GM08714 (cell line): ENCODE measurements around the gene ZNF555.

Source experiments
- H3K4me3 ChIP-seq: fragments of 200-500 bp; sonication (Bioruptor generic); 2 replicates; pipeline ENCODE4 v1.5.1; 2014; ENCODE audit warnings: mild to moderate bottlenecking, low read length, inconsistent platforms
- ZNF274 ChIP-seq: IDR thresholded peaks from 2 replicates; pipeline ENCODE4 v1.6.1; 2012; ENCODE audit warnings: mild to moderate bottlenecking, low read depth, low read length

Gene ZNF555

DNA sequence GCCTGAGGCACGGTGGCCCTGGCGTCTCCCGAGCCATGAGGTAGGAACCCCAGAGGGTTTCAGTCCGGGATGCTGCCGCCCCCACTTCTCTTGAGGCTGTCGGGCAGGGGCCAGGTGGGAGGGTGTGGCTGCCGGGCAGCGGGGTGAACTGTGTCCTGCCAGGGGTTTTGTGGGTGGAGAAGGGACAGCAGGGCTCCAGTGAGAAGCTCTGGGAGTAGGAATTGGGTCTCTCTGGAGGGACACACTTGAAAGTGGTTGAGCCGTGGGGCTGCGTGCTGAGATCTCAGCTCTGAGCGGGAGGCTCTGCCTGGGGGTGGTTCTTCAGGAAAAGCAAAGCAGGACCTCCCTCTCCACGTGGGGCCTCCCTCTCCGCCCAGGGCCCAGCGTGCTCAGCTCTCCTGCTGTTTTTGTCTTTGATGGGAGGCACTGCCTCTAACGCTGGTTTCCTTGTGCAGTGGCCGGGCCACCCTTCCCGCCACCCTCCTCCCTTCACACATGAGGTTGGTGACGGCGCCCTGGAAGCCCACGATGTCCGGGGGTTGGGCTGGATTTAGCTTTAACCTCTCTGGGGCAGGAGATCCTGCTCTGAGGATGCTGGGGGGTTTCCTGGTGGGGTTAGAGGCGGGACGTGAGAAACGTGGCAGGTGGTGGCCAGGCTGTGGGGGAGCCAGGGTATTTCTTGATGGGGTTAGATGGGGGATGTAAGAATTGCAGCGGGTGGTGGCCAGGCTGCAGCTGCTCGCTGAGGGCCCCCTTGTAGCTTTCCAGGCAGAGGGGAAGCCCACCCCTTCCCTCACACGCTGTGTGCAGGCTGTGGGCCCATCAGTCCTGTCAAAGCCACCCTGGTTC, 36.9 kb upstream of the ZNF555 start:
- TF ChIP-seq ZNF274 = no peak

DNA sequence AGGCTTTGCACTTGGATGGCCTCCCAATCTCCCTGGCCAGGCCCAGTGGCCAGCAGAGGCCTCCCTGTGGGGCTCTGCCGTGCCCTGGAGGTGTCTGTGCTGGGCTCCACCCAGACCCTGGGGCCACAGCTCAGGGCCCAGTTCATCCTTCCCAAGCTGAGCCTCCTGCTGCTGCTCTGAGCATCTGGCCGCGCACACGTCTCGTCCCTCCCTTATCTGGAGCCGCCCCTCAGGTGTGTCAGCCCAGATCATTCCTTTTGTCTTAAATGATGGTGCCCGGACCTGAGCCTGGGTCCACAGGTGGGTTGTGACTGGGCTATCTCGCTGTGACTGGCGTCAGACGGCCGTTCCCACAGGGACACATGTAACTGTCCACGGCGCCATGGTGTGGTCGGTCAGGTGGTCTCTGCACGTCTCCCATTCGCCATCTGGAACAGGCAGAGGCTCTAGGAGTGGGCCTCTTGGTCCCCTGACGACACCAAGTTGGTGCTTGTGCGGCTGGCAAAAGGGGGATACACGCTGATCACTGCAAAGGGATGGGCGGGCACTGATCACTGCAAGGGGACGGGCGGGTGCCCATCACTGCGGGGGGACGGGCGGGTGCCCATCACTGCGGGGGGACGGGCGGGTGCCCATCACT, 35.9 kb upstream of the ZNF555 start:
- H3K4me3 ChIP-seq = no peak overlapping the region
- TF ChIP-seq ZNF274 = no peak

More for the DNA sequence above, 36.9 kb upstream of the ZNF555 start:
- H3K4me3 ChIP-seq = no peak overlapping the region

DNA sequence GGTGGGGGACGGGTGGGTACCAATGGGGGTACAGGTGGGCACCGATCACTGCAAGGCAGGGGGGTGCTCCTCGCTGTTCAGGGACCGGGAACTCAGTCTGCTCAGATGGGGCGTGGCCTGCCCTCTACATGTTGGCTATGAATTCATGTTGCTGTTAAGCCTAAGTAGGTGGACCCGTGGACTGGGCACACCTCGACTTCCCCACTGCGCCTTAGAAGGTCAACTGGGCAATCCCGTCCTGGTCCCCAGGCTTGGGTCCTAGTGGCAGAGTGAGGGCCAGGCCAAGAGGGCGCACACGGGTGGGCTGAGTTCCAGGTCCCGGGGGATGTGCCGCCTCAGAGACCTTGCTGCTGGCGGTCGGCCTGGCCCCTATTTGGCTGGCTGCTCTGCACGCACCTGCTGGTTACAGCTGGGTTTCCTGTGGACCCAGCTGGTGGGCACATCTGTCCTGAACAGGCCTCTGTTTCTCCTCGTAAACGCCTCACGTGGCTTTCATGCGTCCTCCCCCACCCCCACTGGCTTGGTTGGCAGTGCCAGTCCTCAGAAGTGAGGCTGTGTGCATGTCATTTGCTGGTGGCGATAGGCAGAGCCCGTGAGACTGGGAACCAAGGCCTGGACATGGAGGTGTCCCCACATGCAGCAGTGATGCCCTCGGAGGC, 35.2 kb upstream of the ZNF555 start:
- no peak for TF ChIP-seq ZNF274
- H3K4me3 ChIP-seq = no peak overlapping the region

DNA sequence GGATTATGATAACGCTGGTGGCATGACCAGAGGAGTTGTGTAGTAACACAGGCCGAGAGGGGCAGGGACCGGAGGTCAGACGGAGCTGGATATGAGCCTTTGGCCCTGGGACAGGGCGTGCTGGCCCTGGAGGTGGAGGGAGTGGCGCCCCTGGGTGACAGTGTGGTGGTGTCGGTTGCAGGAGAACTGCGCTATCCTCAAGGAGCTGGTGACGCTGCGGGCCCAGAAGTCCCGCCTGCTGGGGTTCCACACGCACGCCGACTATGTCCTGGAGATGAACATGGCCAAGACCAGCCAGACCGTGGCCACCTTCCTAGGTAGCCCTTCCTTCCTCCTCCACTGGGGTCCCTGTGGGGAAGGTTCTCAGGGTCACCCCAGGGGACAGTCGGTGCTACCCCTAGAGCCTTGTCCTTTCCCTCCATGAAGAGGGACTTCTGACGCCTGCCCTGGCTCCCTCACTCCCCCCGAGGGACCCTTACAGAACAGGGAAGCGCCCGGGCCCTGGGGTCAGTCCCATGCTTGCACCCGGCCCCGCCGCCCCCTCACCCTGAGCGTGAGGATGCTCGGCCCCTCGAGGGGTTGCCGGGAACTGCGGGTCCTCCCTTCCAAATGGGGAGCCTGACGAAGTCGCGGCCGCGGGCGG, 34.4 kb upstream of the ZNF555 start:
- TF ChIP-seq ZNF274 = no peak
- no peak overlapping the region for H3K4me3 ChIP-seq

DNA sequence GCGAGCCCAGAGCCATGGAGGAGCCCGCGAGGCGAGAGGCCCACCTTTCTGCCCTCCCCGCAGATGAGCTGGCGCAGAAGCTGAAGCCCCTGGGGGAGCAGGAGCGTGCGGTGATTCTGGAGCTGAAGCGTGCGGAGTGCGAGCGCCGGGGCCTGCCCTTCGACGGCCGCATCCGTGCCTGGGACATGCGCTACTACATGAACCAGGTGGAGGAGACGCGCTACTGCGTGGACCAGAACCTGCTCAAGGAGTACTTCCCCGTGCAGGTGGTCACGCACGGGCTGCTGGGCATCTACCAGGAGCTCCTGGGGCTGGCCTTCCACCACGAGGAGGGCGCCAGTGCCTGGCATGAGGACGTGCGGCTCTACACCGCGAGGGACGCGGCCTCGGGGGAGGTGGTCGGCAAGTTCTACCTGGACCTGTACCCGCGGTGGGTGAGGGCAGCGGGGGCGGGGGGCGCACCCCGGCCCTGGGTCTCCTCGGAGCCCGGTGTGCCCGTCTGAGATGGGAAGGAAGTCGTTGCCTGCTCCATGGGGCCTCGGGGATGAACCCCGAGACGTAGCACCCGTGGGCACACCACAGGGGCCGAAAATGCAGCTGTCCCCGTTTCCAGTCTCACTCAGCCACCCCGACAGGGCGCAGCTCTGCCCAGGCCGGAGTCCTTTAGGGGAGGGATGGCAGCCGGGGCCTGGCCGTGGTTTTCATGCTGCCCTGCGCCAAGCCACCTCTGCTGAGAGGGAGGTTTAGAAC, 33.7 kb upstream of the ZNF555 start:
- H3K4me3 ChIP-seq = no peak overlapping the region
- TF ChIP-seq ZNF274 = no peak

DNA sequence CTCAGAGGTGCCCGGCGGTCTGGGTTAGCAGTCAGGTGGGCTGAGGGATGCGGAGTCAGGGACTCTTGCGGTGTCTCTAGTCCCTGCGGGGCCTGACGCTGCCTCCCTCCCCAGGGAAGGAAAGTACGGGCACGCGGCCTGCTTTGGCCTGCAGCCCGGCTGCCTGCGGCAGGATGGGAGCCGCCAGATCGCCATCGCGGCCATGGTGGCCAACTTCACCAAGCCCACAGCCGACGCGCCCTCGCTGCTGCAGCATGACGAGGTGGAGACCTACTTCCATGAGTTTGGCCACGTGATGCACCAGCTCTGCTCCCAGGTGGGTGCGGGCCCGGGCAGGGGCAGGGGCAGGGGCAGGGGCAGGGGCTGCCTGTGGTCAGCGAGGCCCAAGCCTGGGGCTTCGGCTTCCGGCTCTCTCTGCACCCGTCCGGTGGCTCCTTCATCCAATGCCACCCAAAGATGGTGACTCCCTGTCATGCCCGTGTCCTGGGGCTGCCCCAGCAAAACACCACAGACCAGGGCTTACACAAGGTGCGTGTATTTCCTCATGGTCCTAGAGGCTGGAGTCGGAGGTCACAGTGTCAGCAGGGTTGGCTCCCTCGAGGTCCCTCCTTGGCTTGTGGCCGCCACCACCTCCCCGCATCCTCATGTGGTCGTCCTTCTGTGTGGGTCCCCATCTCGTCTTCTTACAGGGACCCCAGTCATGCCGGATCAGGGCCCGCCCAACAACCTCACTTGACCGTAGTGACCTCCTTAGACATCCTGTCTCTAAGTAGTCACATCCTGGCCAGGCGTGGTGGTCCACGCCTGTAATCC, 32.9 kb upstream of the ZNF555 start:
- no peak for TF ChIP-seq ZNF274
- H3K4me3 ChIP-seq = no peak overlapping the region

DNA sequence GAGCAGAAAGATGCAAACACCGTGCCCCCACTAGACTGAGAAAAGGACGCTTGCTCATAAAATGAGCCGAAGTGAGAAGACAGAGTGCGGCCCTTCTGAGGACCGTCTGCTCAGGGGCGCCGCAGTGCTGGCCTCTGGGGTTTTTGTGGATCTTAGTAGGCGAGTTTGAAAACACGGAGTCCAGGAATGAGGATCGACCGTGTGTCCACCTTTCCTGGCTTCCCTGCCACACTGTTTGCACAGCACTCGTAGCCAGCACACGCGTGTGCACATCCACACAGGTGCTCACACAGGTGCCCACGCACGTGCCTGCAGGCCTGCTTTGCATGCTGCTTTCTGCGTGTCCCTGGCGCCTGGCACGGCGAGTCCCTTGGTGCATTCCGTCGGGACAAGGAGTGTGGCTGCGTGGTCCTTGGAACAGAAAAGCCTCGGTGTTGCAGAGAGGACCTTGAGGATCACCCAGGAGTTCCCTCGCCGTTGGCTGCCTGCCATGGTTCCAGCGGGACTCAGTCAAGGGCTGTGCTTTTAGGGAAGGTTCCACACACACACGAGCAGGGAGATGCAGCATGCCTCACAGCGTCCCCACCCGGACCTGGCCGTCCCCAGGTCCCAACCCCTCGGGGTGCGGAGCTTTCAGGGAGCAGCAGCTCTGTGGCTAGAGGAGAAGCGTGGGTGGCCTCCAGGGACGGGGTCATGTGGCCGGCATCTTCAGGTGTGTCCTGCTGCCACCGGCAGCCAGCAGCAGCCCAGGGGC, 31.7 kb upstream of the ZNF555 start:
- no peak for TF ChIP-seq ZNF274
- H3K4me3 ChIP-seq = no peak overlapping the region

DNA sequence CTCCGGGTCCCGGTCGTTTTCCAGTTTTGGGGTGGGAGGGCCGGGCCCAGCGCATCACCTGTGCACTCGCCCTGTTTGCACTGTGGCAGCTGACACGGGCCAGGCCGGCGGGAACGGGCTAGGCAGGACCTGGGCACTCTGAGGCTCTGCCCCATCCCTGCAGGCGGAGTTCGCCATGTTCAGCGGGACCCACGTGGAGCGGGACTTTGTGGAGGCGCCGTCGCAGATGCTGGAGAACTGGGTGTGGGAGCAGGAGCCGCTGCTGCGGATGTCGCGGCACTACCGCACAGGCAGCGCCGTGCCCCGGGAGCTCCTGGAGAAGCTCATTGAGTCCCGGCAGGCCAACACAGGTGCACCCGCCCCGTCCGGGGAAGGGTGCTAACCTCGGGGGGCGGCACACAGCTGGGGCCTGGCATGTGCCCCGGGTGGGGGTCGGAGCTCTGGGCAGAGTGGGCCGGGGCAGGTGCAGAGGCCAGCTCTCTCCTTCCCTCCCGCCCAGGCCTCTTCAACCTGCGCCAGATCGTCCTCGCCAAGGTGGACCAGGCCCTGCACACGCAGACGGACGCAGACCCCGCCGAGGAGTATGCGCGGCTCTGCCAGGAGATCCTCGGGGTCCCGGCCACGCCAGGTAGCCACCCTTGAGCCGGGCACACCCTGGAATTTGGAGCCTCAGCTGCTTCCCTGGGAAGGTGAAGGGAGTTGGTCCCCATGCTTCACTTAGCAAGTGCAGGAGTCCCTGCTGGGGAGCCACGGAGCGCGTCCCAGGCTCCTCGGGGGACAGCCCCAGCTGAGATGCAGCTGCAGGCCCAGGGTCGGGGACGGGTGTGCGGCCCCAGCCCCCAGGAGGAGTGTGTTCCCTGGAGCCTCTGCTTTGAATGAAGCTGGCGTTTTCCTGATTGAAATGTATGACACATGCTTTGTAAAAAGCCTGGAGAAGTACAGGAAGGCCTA, 30.9 kb upstream of the ZNF555 start:
- no peak for TF ChIP-seq ZNF274
- no peak overlapping the region for H3K4me3 ChIP-seq

DNA sequence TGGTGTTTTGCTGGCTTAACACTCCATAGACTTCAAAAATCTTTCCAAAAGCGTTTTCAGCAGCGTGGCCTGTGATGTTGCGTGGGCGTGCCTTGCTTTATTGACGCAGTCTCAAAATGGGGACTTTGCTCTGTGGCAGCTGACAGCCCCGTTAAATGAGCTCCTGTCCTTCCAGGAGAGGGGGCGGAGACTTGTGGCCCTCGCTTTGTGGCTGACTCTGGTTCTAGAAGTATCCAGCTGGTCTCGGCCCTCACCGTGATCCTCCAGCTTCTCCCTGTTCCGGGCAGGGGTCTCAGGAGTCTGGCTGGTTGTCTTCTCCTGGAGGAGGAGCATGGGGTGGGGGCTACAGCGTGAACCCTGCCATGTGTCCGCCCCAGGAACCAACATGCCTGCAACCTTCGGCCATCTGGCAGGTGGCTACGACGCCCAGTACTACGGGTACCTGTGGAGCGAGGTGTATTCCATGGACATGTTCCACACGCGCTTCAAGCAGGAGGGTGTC, 30.0 kb upstream of the ZNF555 start:
- no peak overlapping the region for H3K4me3 ChIP-seq
- no peak for TF ChIP-seq ZNF274

DNA sequence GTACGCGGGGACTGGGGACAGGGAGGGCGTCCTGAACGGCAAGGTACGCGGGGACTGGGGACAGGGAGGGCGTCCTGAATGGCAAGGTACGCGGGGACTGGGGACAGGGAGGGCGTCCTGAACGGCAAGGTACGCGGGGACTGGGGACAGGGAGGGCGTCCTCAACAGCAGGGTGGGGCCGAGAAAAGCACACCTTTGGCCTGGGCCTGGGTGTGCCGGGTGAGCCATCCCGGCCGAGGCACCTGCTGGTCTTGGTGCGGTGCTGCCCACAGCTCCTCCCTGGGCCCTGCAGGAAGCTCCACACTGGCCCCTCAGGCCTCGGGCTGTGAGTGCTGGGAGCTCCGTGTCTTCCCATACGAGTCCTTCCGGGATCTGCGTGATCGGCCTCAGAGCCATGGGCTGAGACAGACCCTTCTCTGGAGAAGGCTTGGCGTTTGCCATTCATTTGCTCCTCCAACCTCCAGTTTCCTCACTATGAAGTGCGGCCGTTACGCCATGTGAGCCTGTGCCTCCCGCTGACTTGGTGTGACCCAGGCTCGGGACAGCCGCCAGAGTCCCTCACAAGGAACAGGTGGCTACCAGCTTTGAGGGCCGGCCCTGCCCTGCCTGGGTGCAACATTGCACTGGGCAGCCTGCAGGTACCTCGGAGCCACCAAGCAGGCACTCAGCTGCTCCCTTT, 29.4 kb upstream of the ZNF555 start:
- no peak for TF ChIP-seq ZNF274
- H3K4me3 ChIP-seq = no peak overlapping the region
